ENCODE data around the gene SLC22A7. TPM values are rescaled to one million over a fixed set of nuclear protein-coding genes. Genes with fewer than 3 reads are reported as not detected.

SLC22A7 gene
- total RNA-seq, 1 experiment from 2014 or later: not detected

- H4K8ac ChIP-seq (replicated peaks; ENCODE audit: insufficient read length, low read depth, low read length): no peak overlapping the region
- peak overlapping the region in 1 of 3 experiments; percentile 2; a peak in 1 of 7 replicates for H3K27ac Mint-ChIP-seq
- no peak overlapping the region for H3K18ac ChIP-seq (ENCODE audit: insufficient read length, low read depth, low read length)
- H3T11ph ChIP-seq (ENCODE audit: low read length): no peak overlapping the region
- no peak overlapping the region for H2BK12ac ChIP-seq (ENCODE audit: insufficient read length, low read depth, low read length)
- H3K9ac ChIP-seq (ENCODE audit: extremely low read depth, insufficient read length, low read length): no peak overlapping the region
- no peaks in the 10 kb centered on the region for H3K4me1 ChIP-seq (ENCODE audit: insufficient read depth, low read length)
- peaks cover 15% of the 10 kb centered on the region in 2 experiments for H3K4me1 Mint-ChIP-seq
- no peaks in the 10 kb centered on the region for H3K23me2 ChIP-seq (ENCODE audit: insufficient read length, low read depth, low read length, poor library complexity, severe bottlenecking)
- TF ChIP-seq CTCF (conservative IDR thresholded peaks at IDR 0.05): no peak
- H3K4ac ChIP-seq (ENCODE audit: low read depth, low read length): no peak overlapping the region
- H3K14ac ChIP-seq (ENCODE audit: insufficient read depth, low read length): peak overlapping the region; percentile 30; the same call in 1 of the 2 replicates
- H3K9me3 ChIP-seq (ENCODE audit: control insufficient read depth, low read depth, low read length): no peaks in the 10 kb centered on the region
- no peak overlapping the region for H3K23ac ChIP-seq (ENCODE audit: insufficient read length, low read depth, low read length)
- peaks cover 0 to 6% (median 4%) of the 10 kb centered on the region in 3 experiments; a peak in 3 of 7 replicates for H3K36me3 Mint-ChIP-seq (ENCODE audit: insufficient read depth in 1 of 3, low read depth in 3 of 3)
- H2BK20ac ChIP-seq (ENCODE audit: low read depth, low read length, poor library complexity, severe bottlenecking): no peak overlapping the region
- no peak overlapping the region for H4K5ac ChIP-seq (ENCODE audit: insufficient read length, low read depth, low read length)
- DNase-seq: no peak
- no peaks in the 10 kb centered on the region for H3K79me2 ChIP-seq (ENCODE audit: insufficient read depth, low read length)
- H4K91ac ChIP-seq (ENCODE audit: insufficient read length, low read depth, low read length): no peak overlapping the region
- H3K4me2 ChIP-seq (ENCODE audit: insufficient read depth, insufficient read length, low read length): no peak overlapping the region
- no peak overlapping the region for H2BK5ac ChIP-seq (ENCODE audit: insufficient read length, low read length)
- no peak overlapping the region for H3K27ac ChIP-seq (ENCODE audit: insufficient read length, low read depth, low read length)
- WGBS (ENCODE audit: extremely low coverage, insufficient read length, low lambda C conversion rate): no CpG with 5 or more reads among the region's 18 CpGs
- H3K4me3 Mint-ChIP-seq: no peak overlapping the region
- H3K9me3 Mint-ChIP-seq: no peaks in the 10 kb centered on the region
- H2BK15ac ChIP-seq (ENCODE audit: low read depth, low read length): no peak overlapping the region
- peaks cover 14% of the 10 kb centered on the region for H3K27me3 Mint-ChIP-seq (ENCODE audit: low read depth)
- H3K27me3 ChIP-seq (ENCODE audit: insufficient read depth, low read length): no peaks in the 10 kb centered on the region
- no peaks in the 10 kb centered on the region for H3K79me1 ChIP-seq (ENCODE audit: insufficient read depth, low read depth, low read length, poor library complexity, severe bottlenecking)
- no peak overlapping the region for H2AK5ac ChIP-seq (ENCODE audit: insufficient read length, low read length)
- no peak overlapping the region for H2AFZ ChIP-seq (ENCODE audit: low read length)
- H3K56ac ChIP-seq (ENCODE audit: insufficient read length, low read depth, low read length): no peak overlapping the region
- peaks cover 1% of the 10 kb centered on the region for H4K20me1 ChIP-seq (ENCODE audit: control insufficient read depth, insufficient read depth, insufficient read length)
- H2BK120ac ChIP-seq (ENCODE audit: low read depth, low read length, poor library complexity, severe bottlenecking): no peak overlapping the region
Measured at GRCh38 chr6:43299338-43300293, 1.6 kb downstream of the SLC22A7 start.

Data from H9 (cell line).